Natural killer cell (primary cell): ENCODE results near the gene NXN. TPM values are rescaled to one million over a fixed set of nuclear protein-coding genes. Genes with fewer than 3 reads are reported as not detected.

Experiments used
- ATAC-seq, 3 donors: fragments of 150-1000 bp in 2 of 3; fragments of 200-7000 bp in 1 of 3; cut with Tn5 transposase; 1 replicate in 1 of 3; 2 replicates in 2 of 3; pipeline ENCODE4 v1.10.0; 2021; ENCODE audit warnings: mild to moderate bottlenecking in 2 of 3, moderate library complexity in 2 of 3
- DNase-seq, 2 donors: peaks; one replicate each; pipeline versions ENCODE4 v3.0.0 to v3.0.0-alpha.2; 2013 to 2021; ENCODE audit warnings: mixed read lengths in 1 of 2
- H3K27ac ChIP-seq: one replicate; pipeline ENCODE4 v1.5.1; 2013; ENCODE audit warnings: mild to moderate bottlenecking, low read length
- H3K27me3 ChIP-seq: one replicate; pipeline ENCODE4 v1.6.1; 2013; ENCODE audit warnings: low read length; ENCODE audit not compliant: control insufficient read depth, insufficient read depth
- H3K36me3 ChIP-seq: one replicate; pipeline ENCODE4 v1.6.1; 2013; ENCODE audit warnings: low read length; ENCODE audit not compliant: control insufficient read depth, insufficient read depth
- H3K4me1 ChIP-seq: one replicate; pipeline ENCODE4 v1.6.1; 2013; ENCODE audit warnings: low read length; ENCODE audit not compliant: control insufficient read depth, insufficient read depth
- H3K4me3 ChIP-seq: one replicate; pipeline ENCODE4 v1.5.1; 2013; ENCODE audit warnings: low read length
- H3K9me3 ChIP-seq: one replicate; pipeline ENCODE4 v1.6.1; 2013; ENCODE audit warnings: low read length; ENCODE audit not compliant: control insufficient read depth, insufficient read depth
- H3K27ac Mint-ChIP-seq, 2 donors: one replicate each; pipeline ENCODE4 v1.8.0; 2022; ENCODE audit warnings: mild to moderate bottlenecking in 2 of 2, mixed read lengths in 2 of 2, moderate library complexity in 1 of 2
- H3K27me3 Mint-ChIP-seq, 2 donors: one replicate each; pipeline ENCODE4 v1.8.0; 2022; ENCODE audit warnings: low read depth in 2 of 2, mixed read lengths in 2 of 2
- H3K36me3 Mint-ChIP-seq: one replicate; pipeline ENCODE4 v1.8.0; 2022; ENCODE audit warnings: mixed read lengths
- H3K4me1 Mint-ChIP-seq, 2 donors: one replicate each; pipeline ENCODE4 v1.8.0; 2022; ENCODE audit warnings: mixed read lengths in 2 of 2
- H3K4me3 Mint-ChIP-seq: one replicate; pipeline ENCODE4 v1.8.0; 2022; ENCODE audit warnings: mild to moderate bottlenecking, moderate library complexity, mixed read lengths
- H3K9me3 Mint-ChIP-seq, 2 donors: one replicate each; pipeline ENCODE4 v1.8.0; 2022; ENCODE audit warnings: mixed read lengths in 2 of 2
- CTCF ChIP-seq: fragments of 200-600 bp; IDR thresholded peaks from one replicate; pipeline ENCODE4 v1.8.0; 2022; ENCODE audit warnings: antibody characterized with exemption
- WGBS: methylation state at CpG from one replicate; pipeline ENCODE4 v1.1.7; 2013; ENCODE audit warnings: missing lambda C conversion rate; ENCODE audit not compliant: insufficient coverage; 5-methylcytosine and 5-hydroxymethylcytosine counted together
- intact Hi-C: fragments of 100-400 bp; cut with micrococcal nuclease; formaldehyde crosslinking; loops from one replicate; pipeline ENCODE4 v1.14.2; 2022
- total RNA-seq, 4 donors: library from RNA; stranded (reverse); fragments of 120-200 nt in 1 of 4; gene quantifications; one replicate each; pipeline versions ENCODE4 v1.2.3 to v1.2.4, GENCODE V29; 2013 to 2022

NXN gene
- total RNA-seq, 3 donors from 2014 or later (not counting 1 experiment from before 2014, with no cell fraction given) = 0.14 to 0.55 TPM; not detected in 1

GRCh38 chr17:846901-847843 lies 132.4 kb downstream of the NXN start:
- peaks cover 11% of the 10 kb centered on the region for H3K27me3 ChIP-seq
- 24% methylated on average over 29 of the region's 32 CpGs for WGBS
- ATAC-seq (no peak), DNase-seq (no peak)
- Mint-ChIP-seq H3K9me3 (no peaks in the 10 kb centered on the region), H3K27me3 (peaks cover 24 to 27% of the 10 kb centered on the region in 2 donors), H3K4me1 (no peaks in the 10 kb centered on the region), H3K36me3 (no peaks in the 10 kb centered on the region), H3K4me3 (no peak overlapping the region), H3K27ac (no peak overlapping the region)
- no peak overlapping the region for H3K27ac ChIP-seq
- intact Hi-C loops = no loop called here
- TF ChIP-seq CTCF = no peak
- no peaks in the 10 kb centered on the region for H3K36me3 ChIP-seq
- no peak overlapping the region for H3K4me3 ChIP-seq
- H3K9me3 ChIP-seq = no peaks in the 10 kb centered on the region
- H3K4me1 ChIP-seq = no peaks in the 10 kb centered on the region

- Histone ChIP-seq H3K9me3 (no peaks in the 10 kb centered on the region), H3K4me1 (no peaks in the 10 kb centered on the region), H3K27ac (no peak overlapping the region), H3K27me3 (peaks cover 5% of the 10 kb centered on the region), H3K36me3 (no peaks in the 10 kb centered on the region), H3K4me3 (no peak overlapping the region)
- 78% methylated on average over 33 of the region's 33 CpGs for WGBS
- H3K36me3 Mint-ChIP-seq = no peaks in the 10 kb centered on the region
- H3K27me3 Mint-ChIP-seq = peaks cover 10 to 12% of the 10 kb centered on the region in 2 donors
- DNase-seq (no peak), ATAC-seq (no peak)
- H3K4me1 Mint-ChIP-seq = no peaks in the 10 kb centered on the region
- TF ChIP-seq CTCF = no peak
- intact Hi-C loops = no loop called here
- H3K27ac Mint-ChIP-seq = no peak overlapping the region
- no peak overlapping the region for H3K4me3 Mint-ChIP-seq
- H3K9me3 Mint-ChIP-seq = no peaks in the 10 kb centered on the region
Observed at GRCh38 chr17:841313-841712, 138.3 kb downstream of the NXN start.

- Histone ChIP-seq H3K27ac (no peak overlapping the region), H3K4me1 (no peaks in the 10 kb centered on the region), H3K4me3 (no peak overlapping the region), H3K36me3 (no peaks in the 10 kb centered on the region), H3K9me3 (no peaks in the 10 kb centered on the region), H3K27me3 (no peaks in the 10 kb centered on the region)
- DNase-seq (no peak), ATAC-seq (no peak)
- H3K27ac Mint-ChIP-seq = no peak overlapping the region
- intact Hi-C loops = no loop called here
- H3K36me3 Mint-ChIP-seq = no peaks in the 10 kb centered on the region
- no peak overlapping the region for H3K4me3 Mint-ChIP-seq
- peaks cover 0 to 5% of the 10 kb centered on the region in 2 donors for H3K27me3 Mint-ChIP-seq
- no peaks in the 10 kb centered on the region for H3K9me3 Mint-ChIP-seq
- WGBS = 88% methylated on average over 11 of the region's 11 CpGs
- TF ChIP-seq CTCF = no peak
- H3K4me1 Mint-ChIP-seq = no peaks in the 10 kb centered on the region
Observed at GRCh38 chr17:838486-838885, 141.1 kb downstream of the NXN start.
